ENCODE measurements around the gene CCR4.

- TF ChIP-seq CTCF (IDR thresholded peaks at IDR 0.05 in 8 of 11, conservative IDR thresholded peaks at IDR 0.05 in 3 of 11) = peak; percentile 42 to 81 (median 76)
- no peak for TF ChIP-seq POLR2A (IDR thresholded peaks at IDR 0.05)
Observed at GRCh38 chr3:32947789-32948238, 3.6 kb upstream of the CCR4 start.
